ENCODE results near the gene PRODH2.

- TF ChIP-seq CTCF (IDR thresholded peaks at IDR 0.05) (no peak), POLR2A (IDR thresholded peaks at IDR 0.05) (no peak)
These were observed 40.6 kb upstream of the PRODH2 start for GRCh38 chr19:35853038-35853756.

Data from prostate gland (tissue), 2 donors.